GM23248 (cell line): ENCODE measurements around the gene NTN3.

Experiments used
- EZH2 ChIP-seq: fragments of 200-600 bp; sonication (generic); IDR thresholded peaks from 2 replicates; pipeline ENCODE4 v1.6.1; 2018; ENCODE audit warnings: antibody characterized with exemption, mild to moderate bottlenecking; ENCODE audit not compliant: insufficient read depth, poor library complexity, severe bottlenecking
- EZH2phosphoT487 ChIP-seq: fragments of 200-600 bp; sonication (generic); IDR thresholded peaks from 2 replicates; pipeline ENCODE4 v1.6.1; 2018; ENCODE audit warnings: antibody characterized with exemption, moderate library complexity, mild to moderate bottlenecking, low read depth; ENCODE audit not compliant: insufficient read depth

DNA sequence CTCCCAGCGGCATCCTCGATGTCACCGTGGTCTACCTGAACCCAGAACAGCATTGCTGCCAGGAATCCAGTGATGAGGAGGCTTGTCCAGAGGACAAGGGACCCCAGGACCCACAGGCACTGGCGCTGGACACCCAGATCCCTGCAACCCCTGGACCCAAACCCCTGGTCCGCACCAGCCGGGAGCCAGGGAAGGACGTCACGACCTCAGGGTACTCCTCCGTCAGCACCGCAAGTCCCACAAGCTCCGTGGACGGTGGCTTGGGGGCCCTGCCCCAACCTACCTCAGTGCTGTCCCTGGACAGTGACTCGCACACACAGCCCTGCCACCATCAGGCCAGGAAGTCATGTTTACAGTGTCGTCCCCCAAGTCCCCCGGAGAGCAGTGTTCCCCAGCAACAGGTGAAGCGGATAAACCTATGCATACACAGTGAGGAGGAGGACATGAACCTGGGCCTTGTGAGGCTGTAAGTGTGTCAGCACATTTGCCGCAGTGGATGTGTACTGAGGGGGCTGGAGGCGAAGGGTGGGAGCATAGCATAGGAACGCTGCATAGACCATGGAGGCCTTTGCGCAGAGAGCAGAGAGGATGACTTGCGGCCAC lies 14.4 kb upstream of the NTN3 start:
- no peak for TF ChIP-seq EZH2
- TF ChIP-seq EZH2phosphoT487 = no peak
